HepG2 (cell line): Measurements from ENCODE around the gene CDCA5. TPM values are rescaled to one million over a fixed set of nuclear protein-coding genes. Genes with fewer than 3 reads are reported as not detected.

Source experiments
- HDAC6 ChIP-seq: fragments of 200-600 bp; sonication (generic); IDR thresholded peaks from 2 replicates; pipeline ENCODE4 v1.7.0; 2017; ENCODE audit warnings: mild to moderate bottlenecking, antibody characterized with exemption, low read length, low read depth
- KDM5A ChIP-seq: fragments of 200-600 bp; sonication (generic); IDR thresholded peaks from 2 replicates; pipeline ENCODE4 v1.7.0; 2018; ENCODE audit warnings: antibody characterized with exemption, mild to moderate bottlenecking, low read length, borderline replicate concordance
- KMT2B ChIP-seq: IDR thresholded peaks from 2 replicates; pipeline ENCODE4 v1.6.1; 2016; ENCODE audit warnings: missing genetic modification reagents, missing compliant biosample characterization
- MEIS1 ChIP-seq: sonication (generic); formaldehyde crosslinking; IDR thresholded peaks from 2 replicates; pipeline ENCODE4 v1.9.0; 2021; ENCODE audit warnings: mild to moderate bottlenecking, missing genetic modification reagents, moderate library complexity, borderline replicate concordance
- NCOA2 ChIP-seq: sonication (generic); formaldehyde crosslinking; IDR thresholded peaks from 2 replicates; pipeline ENCODE4 v1.8.0; 2022; ENCODE audit warnings: inconsistent platforms
- NFKB2 ChIP-seq: sonication (generic); formaldehyde crosslinking; IDR thresholded peaks from 2 replicates; pipeline ENCODE4 v1.4.0; 2020; ENCODE audit warnings: missing genetic modification reagents, borderline replicate concordance
- NFYC ChIP-seq: IDR thresholded peaks from 2 replicates; pipeline ENCODE4 v1.6.1; 2016; ENCODE audit warnings: missing genetic modification reagents, missing compliant biosample characterization
- PAX8 ChIP-seq: sonication (generic); formaldehyde crosslinking; IDR thresholded peaks from 2 replicates; pipeline ENCODE4 v1.8.0; 2022; ENCODE audit warnings: mild to moderate bottlenecking, missing genetic modification reagents, borderline replicate concordance
- ZNF563 ChIP-seq: sonication (generic); formaldehyde crosslinking; IDR thresholded peaks from 2 replicates; pipeline ENCODE4 v1.8.0; 2022; ENCODE audit warnings: mild to moderate bottlenecking, moderate library complexity, missing genetic modification reagents
- ZNF572 ChIP-seq: sonication (generic); formaldehyde crosslinking; IDR thresholded peaks from 2 replicates; pipeline ENCODE4 v1.5.1; 2020; ENCODE audit warnings: mild to moderate bottlenecking, missing genetic modification reagents
- ZNF703 ChIP-seq: sonication (generic); formaldehyde crosslinking; IDR thresholded peaks from 2 replicates; pipeline ENCODE4 v1.5.1; 2020; ENCODE audit warnings: missing genetic modification reagents, mild to moderate bottlenecking, moderate library complexity, borderline replicate concordance
- ZNF713 ChIP-seq: sonication (generic); formaldehyde crosslinking; IDR thresholded peaks from 2 replicates; pipeline ENCODE4 v1.4.0; 2020; ENCODE audit warnings: mild to moderate bottlenecking, missing genetic modification reagents
- polyA plus RNA-seq, 8 experiments: library from polyadenylated mRNA; depleted of rRNA in 3 of 8; stranded (reverse) in 7 of 8; unstranded in 1 of 8; fragments of >200 nt; fragmentation: Illumina TruSeq in 4 of 8; extraction: Trizol in 4 of 8; gene quantifications; 2 replicates each; pipeline versions ENCODE4 v1.2.1 to v1.2.3, GENCODE V29; 2011 to 2016; ENCODE audit warnings: low read depth in 4 of 8, missing spikeins in 1 of 8, mixed read lengths in 1 of 8; ENCODE audit not compliant: insufficient read depth in 1 of 8
- total RNA-seq, 5 experiments: library from RNA; depleted of rRNA; stranded (reverse); fragments of >200 nt; fragmentation: Illumina TruSeq; extraction: Trizol; gene quantifications; 2 replicates each; pipeline ENCODE4 v1.2.3, GENCODE V29; 2016; ENCODE audit warnings: low read depth in 1 of 5
- TF ChIP-seq, protein P1 (sequence below): sonication (generic); formaldehyde crosslinking; IDR thresholded peaks from 2 replicates; pipeline ENCODE4 v1.4.0; 2020; ENCODE audit warnings: low read depth, mild to moderate bottlenecking, missing genetic modification reagents
- TF ChIP-seq, protein P2 (sequence below): sonication (generic); formaldehyde crosslinking; IDR thresholded peaks from 2 replicates; pipeline ENCODE4 v1.8.1; 2023; ENCODE audit warnings: mild to moderate bottlenecking, moderate library complexity, missing genetic modification reagents
- TF ChIP-seq, protein P3 (sequence below), 2 experiments: fragments of 450-650 bp in 1 of 2; sonication (generic) in 1 of 2; formaldehyde crosslinking in 1 of 2; IDR thresholded peaks; 2 replicates each; pipeline versions ENCODE4 v1.6.1 to v1.8.0; 2016 to 2022; ENCODE audit warnings: antibody characterized with exemption in 1 of 2, mild to moderate bottlenecking in 1 of 2, missing genetic modification reagents in 1 of 2
- TF ChIP-seq, protein P4 (sequence below), 2 experiments: fragments of 450-650 bp in 1 of 2; sonication (generic) in 1 of 2; formaldehyde crosslinking; IDR thresholded peaks; 2 replicates each; pipeline versions ENCODE4 v1.5.0 to v1.8.0; 2020 to 2022; ENCODE audit warnings: mild to moderate bottlenecking in 1 of 2, missing genetic modification reagents in 1 of 2

CDCA5 gene
- total and polyA plus RNA-seq, 2 of the 13 experiments (the other 11 are each of a cell fraction or from before 2014, with no cell fraction given): 13.5 to 50.6 TPM

DNA sequence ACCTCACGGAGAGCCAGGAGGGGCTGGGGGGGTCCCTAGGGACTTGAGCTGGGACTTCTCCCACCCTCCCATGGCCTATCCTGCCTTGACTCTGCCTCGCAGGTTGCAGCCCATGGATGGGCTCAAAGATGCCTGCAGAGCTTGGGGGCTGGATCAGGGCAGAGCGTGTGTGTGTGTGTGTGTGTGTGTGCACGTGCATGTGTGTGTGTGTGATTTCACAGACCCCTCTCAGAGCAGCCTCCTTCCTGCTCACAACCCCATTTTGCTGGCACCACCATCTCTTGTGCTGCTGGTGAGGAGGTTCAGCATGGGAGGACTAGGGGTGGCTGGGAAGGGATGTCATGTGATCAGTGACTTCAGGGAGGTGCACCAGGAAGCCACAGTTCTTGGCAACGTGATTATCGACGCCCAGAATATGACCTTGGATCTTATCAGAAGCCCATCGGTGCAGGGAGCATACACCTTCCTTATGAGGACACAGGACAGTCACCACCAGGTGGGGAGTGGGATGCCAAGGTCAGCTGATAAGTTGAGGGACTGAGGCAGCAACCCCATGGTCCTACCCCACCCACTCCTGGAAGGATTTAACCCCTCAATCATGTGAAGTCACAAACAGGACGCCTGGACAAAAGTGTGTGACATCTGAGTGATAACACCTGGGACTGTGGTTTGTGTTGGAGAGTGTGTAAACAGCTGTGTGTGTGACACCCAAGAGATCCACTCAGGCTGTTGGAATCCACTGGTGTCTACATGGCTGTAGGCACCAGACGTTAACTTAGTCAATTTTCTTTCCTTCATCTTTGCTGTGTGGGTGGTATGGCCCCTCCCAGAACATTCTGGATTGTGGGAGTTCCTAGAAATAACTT lies 23.6 kb downstream of the CDCA5 start (continued):
- TF ChIP-seq, protein P1, sequence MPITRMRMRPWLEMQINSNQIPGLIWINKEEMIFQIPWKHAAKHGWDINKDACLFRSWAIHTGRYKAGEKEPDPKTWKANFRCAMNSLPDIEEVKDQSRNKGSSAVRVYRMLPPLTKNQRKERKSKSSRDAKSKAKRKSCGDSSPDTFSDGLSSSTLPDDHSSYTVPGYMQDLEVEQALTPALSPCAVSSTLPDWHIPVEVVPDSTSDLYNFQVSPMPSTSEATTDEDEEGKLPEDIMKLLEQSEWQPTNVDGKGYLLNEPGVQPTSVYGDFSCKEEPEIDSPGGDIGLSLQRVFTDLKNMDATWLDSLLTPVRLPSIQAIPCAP (CRISPR knock-in tag): no peak
- TF ChIP-seq ZNF563: no peak
- TF ChIP-seq MEIS1 (CRISPR knock-in tag): no peak
- TF ChIP-seq, protein P2, sequence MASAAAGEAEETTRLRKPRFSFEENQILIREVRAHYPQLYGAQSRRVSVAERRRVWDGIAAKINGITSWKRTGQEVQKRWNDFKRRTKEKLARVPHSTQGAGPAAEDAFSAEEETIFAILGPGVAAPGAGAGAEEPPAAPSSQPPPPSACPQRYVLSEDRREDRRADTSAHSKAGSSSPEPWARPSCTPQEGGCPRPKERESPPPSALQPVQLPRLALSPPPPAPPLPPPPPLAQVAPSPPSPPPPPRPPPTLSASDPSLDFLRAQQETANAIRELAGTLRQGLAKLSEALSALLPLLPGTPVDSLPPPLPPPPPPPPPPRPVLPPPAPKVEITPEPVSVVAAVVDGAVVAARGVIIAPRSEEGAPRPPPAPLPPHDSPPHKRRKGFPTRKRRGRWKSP: no peak
- TF ChIP-seq KMT2B (CRISPR knock-in tag): 0 out of 2 replicates have a peak, but pooled peaks have one; percentile 12
- TF ChIP-seq ZNF713 (CRISPR knock-in tag): no peak
- TF ChIP-seq PAX8: no peak
- TF ChIP-seq, protein P3, sequence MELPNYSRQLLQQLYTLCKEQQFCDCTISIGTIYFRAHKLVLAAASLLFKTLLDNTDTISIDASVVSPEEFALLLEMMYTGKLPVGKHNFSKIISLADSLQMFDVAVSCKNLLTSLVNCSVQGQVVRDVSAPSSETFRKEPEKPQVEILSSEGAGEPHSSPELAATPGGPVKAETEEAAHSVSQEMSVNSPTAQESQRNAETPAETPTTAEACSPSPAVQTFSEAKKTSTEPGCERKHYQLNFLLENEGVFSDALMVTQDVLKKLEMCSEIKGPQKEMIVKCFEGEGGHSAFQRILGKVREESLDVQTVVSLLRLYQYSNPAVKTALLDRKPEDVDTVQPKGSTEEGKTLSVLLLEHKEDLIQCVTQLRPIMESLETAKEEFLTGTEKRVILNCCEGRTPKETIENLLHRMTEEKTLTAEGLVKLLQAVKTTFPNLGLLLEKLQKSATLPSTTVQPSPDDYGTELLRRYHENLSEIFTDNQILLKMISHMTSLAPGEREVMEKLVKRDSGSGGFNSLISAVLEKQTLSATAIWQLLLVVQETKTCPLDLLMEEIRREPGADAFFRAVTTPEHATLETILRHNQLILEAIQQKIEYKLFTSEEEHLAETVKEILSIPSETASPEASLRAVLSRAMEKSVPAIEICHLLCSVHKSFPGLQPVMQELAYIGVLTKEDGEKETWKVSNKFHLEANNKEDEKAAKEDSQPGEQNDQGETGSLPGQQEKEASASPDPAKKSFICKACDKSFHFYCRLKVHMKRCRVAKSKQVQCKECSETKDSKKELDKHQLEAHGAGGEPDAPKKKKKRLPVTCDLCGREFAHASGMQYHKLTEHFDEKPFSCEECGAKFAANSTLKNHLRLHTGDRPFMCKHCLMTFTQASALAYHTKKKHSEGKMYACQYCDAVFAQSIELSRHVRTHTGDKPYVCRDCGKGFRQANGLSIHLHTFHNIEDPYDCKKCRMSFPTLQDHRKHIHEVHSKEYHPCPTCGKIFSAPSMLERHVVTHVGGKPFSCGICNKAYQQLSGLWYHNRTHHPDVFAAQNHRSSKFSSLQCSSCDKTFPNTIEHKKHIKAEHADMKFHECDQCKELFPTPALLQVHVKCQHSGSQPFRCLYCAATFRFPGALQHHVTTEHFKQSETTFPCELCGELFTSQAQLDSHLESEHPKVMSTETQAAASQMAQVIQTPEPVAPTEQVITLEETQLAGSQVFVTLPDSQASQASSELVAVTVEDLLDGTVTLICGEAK (IDR thresholded peaks at IDR 0.05): no peak
- TF ChIP-seq, protein P3 (CRISPR knock-in tag; IDR thresholded peaks at IDR 0.05): no peak
- no peak for TF ChIP-seq NCOA2 (CRISPR knock-in tag)
- no peak for TF ChIP-seq NFYC (CRISPR knock-in tag)
- TF ChIP-seq, protein P4, sequence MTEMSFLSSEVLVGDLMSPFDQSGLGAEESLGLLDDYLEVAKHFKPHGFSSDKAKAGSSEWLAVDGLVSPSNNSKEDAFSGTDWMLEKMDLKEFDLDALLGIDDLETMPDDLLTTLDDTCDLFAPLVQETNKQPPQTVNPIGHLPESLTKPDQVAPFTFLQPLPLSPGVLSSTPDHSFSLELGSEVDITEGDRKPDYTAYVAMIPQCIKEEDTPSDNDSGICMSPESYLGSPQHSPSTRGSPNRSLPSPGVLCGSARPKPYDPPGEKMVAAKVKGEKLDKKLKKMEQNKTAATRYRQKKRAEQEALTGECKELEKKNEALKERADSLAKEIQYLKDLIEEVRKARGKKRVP (CRISPR knock-in tag; IDR thresholded peaks at IDR 0.05): no peak
- TF ChIP-seq KDM5A: no peak
- no peak for TF ChIP-seq NFKB2 (CRISPR knock-in tag)
- TF ChIP-seq ZNF572 (CRISPR knock-in tag): no peak
- TF ChIP-seq ZNF703 (CRISPR knock-in tag): no peak
- no peak for TF ChIP-seq HDAC6
